GM06990 (cell line): ENCODE data around the gene SPRED3.
"Not testable (repeated sequence)": the region's sequence is repeated elsewhere in the genome, so short reads cannot be mapped to it uniquely, and the experiment has no call there.

Source experiments
- DNase-seq: peaks from one replicate; pipeline ENCODE4 v3.0.0-alpha.2; 2011; ENCODE audit not compliant: insufficient read length; ENCODE audit errors: extremely low read depth
- H3K27me3 ChIP-seq: replicated peaks from 2 replicates; pipeline ENCODE4 v1.6.0; 2011; ENCODE audit warnings: low read length; ENCODE audit not compliant: control insufficient read depth, insufficient read depth
- H3K36me3 ChIP-seq: 2 replicates; pipeline ENCODE4 v1.5.1; 2011; ENCODE audit warnings: low read length; ENCODE audit not compliant: control insufficient read depth, insufficient read depth
- H3K4me3 ChIP-seq: replicated peaks from 2 replicates; pipeline ENCODE4 v1.5.1; 2011; ENCODE audit warnings: low read depth, mild to moderate bottlenecking, control low read depth, low read length
- CTCF ChIP-seq: IDR thresholded peaks from 2 replicates; pipeline ENCODE4 v1.5.1; 2011; ENCODE audit warnings: low read length, control low read depth, mild to moderate bottlenecking, inconsistent platforms; ENCODE audit not compliant: insufficient read depth, poor library complexity, severe bottlenecking

Gene SPRED3

GRCh38 chr19:38360839-38361631 is 27.5 kb upstream of the SPRED3 start:
- no peak for DNase-seq
- Histone ChIP-seq H3K4me3 (peak overlapping the region; percentile 70), H3K27me3 (no peaks in the 10 kb centered on the region; the same call in 1 of the 2 replicates), H3K36me3 (no peaks in the 10 kb centered on the region)
- no peak for TF ChIP-seq CTCF

- Histone ChIP-seq H3K4me3 (peak overlapping the region; percentile 70), H3K36me3 (no peaks in the 10 kb centered on the region), H3K27me3 (no peaks in the 10 kb centered on the region; the same call in 1 of the 2 replicates)
- peak; percentile 28 for TF ChIP-seq CTCF
- peak; percentile 78 for DNase-seq
Observed at GRCh38 chr19:38361633-38362075, 26.8 kb upstream of the SPRED3 start.

GRCh38 chr19:38362076-38362945 is 26.2 kb upstream of the SPRED3 start:
- peak; percentile 81 for DNase-seq
- Histone ChIP-seq H3K4me3 (peak overlapping the region; percentile 70), H3K36me3 (no peaks in the 10 kb centered on the region), H3K27me3 (no peaks in the 10 kb centered on the region; the same call in 1 of the 2 replicates)
- TF ChIP-seq CTCF: no peak

DNA sequence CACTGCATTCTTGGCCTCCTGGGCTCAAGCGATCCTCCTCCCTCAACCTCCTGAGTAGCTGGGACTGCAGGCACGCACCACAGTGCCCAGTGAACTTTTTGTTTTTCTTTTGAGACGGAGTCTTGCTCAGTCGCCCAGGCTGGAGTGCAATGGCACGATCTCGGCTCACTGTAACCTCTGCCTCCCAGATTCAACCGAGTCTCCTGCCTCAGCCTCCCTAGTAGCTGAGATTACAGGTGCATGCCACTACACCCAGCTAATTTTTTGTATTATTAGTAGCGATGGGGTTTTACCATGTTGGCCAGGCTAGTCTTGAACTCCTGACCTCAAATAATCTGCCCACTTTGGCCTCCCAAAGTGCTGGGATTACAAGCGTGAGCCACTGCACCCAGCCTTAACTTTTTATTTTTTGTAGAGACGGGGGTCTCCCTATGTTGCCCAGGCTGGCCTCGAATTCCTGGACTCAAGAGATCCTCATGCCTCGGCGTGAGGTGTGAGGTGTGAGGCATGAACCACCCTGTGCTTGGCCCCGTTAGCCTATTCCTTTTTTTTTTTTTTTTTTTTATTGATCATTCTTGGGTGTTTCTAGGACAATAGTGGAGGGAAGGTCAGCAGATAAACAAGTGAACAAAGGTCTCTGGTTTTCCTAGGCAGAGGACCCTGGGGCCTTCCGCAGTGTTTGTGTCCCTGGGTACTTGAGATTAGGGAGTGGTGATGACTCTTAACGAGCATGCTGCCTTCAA is 25.4 kb upstream of the SPRED3 start:
- peak overlapping the region; percentile 70; the same call in 1 of the 2 replicates for H3K4me3 ChIP-seq
- H3K27me3 ChIP-seq, DNase-seq, H3K36me3 ChIP-seq: not testable (repeated sequence)

GRCh38 chr19:38367041-38367440 is 21.5 kb upstream of the SPRED3 start:
- no peak for DNase-seq
- Histone ChIP-seq H3K27me3 (no peaks in the 10 kb centered on the region), H3K36me3 (no peaks in the 10 kb centered on the region), H3K4me3 (no peak overlapping the region)
- TF ChIP-seq CTCF: no peak

DNA sequence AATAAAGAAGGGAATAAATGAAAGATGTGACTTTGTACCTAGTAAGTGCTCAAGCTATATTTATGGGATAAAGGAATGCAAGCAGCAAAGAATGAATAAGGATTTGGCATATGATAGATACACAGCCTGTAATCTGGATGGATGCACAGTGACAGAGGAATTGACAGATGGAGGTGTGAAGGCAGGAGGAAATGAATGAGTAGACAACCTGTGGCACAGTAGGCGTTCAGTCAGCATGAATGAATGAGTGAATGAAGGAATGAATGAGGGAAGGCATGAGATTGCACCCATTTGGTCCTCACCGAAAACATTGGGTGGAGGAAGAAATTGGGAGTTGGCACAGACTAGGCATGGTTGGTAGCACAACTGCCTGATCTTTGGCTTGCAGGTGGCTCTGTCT is 18.9 kb upstream of the SPRED3 start:
- no peak for TF ChIP-seq CTCF
- no peak for DNase-seq
- no peaks in the 10 kb centered on the region for H3K36me3 ChIP-seq
- no peaks in the 10 kb centered on the region for H3K27me3 ChIP-seq
- H3K4me3 ChIP-seq: no peak overlapping the region
